ENCODE data around the gene CPNE5. TPM values are rescaled to one million over a fixed set of nuclear protein-coding genes. Genes with fewer than 3 reads are reported as not detected.

CPNE5 gene
- total and polyA plus RNA-seq, 9 of the 15 experiments (the other 6 are each of a cell fraction or from before 2014, with no cell fraction given): 0.14 to 1.0 (median 0.46) TPM; not detected in 2

GRCh38 chr6:36848658-36849441 lies 9.6 kb upstream of the CPNE5 start (continued):
- no peak for TF ChIP-seq ZNF407 (IDR thresholded peaks at IDR 0.05; ENCODE audit: low read depth)
- no peak for TF ChIP-seq POLR2B (IDR thresholded peaks at IDR 0.05; ENCODE audit: low read depth, partially characterized antibody)
- TF ChIP-seq, protein P1, sequence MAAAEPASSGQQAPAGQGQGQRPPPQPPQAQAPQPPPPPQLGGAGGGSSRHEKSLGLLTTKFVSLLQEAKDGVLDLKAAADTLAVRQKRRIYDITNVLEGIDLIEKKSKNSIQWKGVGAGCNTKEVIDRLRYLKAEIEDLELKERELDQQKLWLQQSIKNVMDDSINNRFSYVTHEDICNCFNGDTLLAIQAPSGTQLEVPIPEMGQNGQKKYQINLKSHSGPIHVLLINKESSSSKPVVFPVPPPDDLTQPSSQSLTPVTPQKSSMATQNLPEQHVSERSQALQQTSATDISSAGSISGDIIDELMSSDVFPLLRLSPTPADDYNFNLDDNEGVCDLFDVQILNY (CRISPR knock-in tag; IDR thresholded peaks at IDR 0.05): no peak
- TF ChIP-seq STAT5A (IDR thresholded peaks at IDR 0.05; ENCODE audit: borderline replicate concordance, low read length): no peak
- TF ChIP-seq SMARCB1 (IDR thresholded peaks at IDR 0.05; ENCODE audit: insufficient read length, low read depth): no peak
- no peak for TF ChIP-seq ZNF124 (CRISPR knock-in tag; IDR thresholded peaks at IDR 0.05)
- TF ChIP-seq HDAC8 (tag; IDR thresholded peaks at IDR 0.05): no peak
- TF ChIP-seq ZNF445 (CRISPR knock-in tag; IDR thresholded peaks at IDR 0.05; ENCODE audit: low read depth): no peak
- TF ChIP-seq CREB3 (tag; conservative IDR thresholded peaks at IDR 0.05; ENCODE audit: low read depth): no peak
- TF ChIP-seq KLF13 (tag; IDR thresholded peaks at IDR 0.05; ENCODE audit: borderline replicate concordance, low read depth): peak; percentile 88
- no peak for TF ChIP-seq TEAD2 (tag; IDR thresholded peaks at IDR 0.05)
- TF ChIP-seq KLF6 (CRISPR knock-in tag; IDR thresholded peaks at IDR 0.05; ENCODE audit: borderline replicate concordance): peak; percentile 52; the same call in 1 of the 2 replicates
- TF ChIP-seq, protein P2, sequence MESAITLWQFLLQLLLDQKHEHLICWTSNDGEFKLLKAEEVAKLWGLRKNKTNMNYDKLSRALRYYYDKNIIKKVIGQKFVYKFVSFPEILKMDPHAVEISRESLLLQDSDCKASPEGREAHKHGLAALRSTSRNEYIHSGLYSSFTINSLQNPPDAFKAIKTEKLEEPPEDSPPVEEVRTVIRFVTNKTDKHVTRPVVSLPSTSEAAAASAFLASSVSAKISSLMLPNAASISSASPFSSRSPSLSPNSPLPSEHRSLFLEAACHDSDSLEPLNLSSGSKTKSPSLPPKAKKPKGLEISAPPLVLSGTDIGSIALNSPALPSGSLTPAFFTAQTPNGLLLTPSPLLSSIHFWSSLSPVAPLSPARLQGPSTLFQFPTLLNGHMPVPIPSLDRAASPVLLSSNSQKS (CRISPR knock-in tag; IDR thresholded peaks at IDR 0.05): no peak
- TF ChIP-seq CCNT2 (IDR thresholded peaks at IDR 0.05; ENCODE audit: borderline replicate concordance, extremely low read depth, insufficient read length, low read depth, low read length): no peak
- no peak for TF ChIP-seq NFE2L1 (tag; IDR thresholded peaks at IDR 0.05; ENCODE audit: borderline replicate concordance, low read depth)
- no peak for TF ChIP-seq ELF1 (tag; IDR thresholded peaks at IDR 0.05)
